ENCODE data around the gene VPS41. TPM values are rescaled to one million over a fixed set of nuclear protein-coding genes. Genes with fewer than 3 reads are reported as not detected.

The VPS41 gene
- total RNA-seq, 1 donor from 2014 or later = 72.1 TPM

DNA sequence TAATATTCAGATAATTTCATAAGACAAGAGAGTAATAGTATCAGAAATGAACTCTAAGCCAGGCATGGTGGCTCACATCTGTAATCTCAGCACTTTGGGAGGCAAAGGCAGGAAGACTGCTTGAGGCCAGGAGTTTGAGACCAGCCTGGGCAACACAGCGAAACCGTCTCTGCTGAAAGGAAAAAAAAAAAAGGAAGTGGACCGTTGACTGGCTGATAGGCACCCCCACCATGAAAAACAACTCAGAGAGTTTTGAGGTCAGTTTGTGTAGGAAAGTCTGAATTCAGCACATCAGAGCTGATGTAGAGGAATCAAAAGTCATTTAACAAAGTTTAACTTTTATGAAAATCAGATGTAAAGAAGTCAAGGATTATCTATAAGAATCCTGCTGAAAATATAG, 214.7 kb downstream of the VPS41 start:
- H3K36me3 Mint-ChIP-seq (ENCODE audit: low read depth) = peaks cover 3% of the 10 kb centered on the region
- H3K9me3 Mint-ChIP-seq = peaks cover 7% of the 10 kb centered on the region
- H3K4me3 Mint-ChIP-seq = no peak overlapping the region
- no peak overlapping the region for H3K27ac Mint-ChIP-seq (ENCODE audit: unreplicated experiment)
- DNase-seq (ENCODE audit: low read depth, low spot score) = no peak
- no peaks in the 10 kb centered on the region for H3K4me1 Mint-ChIP-seq
- TF ChIP-seq, protein P1, sequence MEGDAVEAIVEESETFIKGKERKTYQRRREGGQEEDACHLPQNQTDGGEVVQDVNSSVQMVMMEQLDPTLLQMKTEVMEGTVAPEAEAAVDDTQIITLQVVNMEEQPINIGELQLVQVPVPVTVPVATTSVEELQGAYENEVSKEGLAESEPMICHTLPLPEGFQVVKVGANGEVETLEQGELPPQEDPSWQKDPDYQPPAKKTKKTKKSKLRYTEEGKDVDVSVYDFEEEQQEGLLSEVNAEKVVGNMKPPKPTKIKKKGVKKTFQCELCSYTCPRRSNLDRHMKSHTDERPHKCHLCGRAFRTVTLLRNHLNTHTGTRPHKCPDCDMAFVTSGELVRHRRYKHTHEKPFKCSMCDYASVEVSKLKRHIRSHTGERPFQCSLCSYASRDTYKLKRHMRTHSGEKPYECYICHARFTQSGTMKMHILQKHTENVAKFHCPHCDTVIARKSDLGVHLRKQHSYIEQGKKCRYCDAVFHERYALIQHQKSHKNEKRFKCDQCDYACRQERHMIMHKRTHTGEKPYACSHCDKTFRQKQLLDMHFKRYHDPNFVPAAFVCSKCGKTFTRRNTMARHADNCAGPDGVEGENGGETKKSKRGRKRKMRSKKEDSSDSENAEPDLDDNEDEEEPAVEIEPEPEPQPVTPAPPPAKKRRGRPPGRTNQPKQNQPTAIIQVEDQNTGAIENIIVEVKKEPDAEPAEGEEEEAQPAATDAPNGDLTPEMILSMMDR (conservative IDR thresholded peaks at IDR 0.05) = no peak
- no peaks in the 10 kb centered on the region for H3K27me3 Mint-ChIP-seq (ENCODE audit: low read depth)

DNA sequence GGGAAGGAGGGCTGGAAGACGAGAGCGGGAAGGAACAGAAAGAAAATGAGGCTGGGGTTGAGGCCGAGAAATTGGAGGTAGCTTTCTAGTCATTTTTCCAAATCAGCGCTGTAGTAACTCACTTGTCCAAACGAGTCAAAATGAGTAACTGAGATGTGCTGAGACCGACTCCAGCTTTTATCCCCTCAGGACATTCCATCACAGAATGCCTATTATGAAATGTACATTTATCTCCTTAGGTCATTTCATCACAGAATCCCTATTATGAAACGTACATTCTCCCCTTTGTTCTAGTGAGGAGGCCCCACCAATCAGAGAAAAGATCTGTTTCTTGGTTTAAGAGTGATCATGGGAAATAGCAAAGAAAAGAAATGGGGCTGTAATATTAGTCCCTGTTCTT, 222.1 kb downstream of the VPS41 start:
- no peak overlapping the region for H3K4me3 Mint-ChIP-seq
- no peaks in the 10 kb centered on the region for H3K36me3 Mint-ChIP-seq (ENCODE audit: low read depth)
- H3K27ac Mint-ChIP-seq (ENCODE audit: unreplicated experiment) = no peak overlapping the region
- peaks cover 4% of the 10 kb centered on the region for H3K4me1 Mint-ChIP-seq
- no peak for DNase-seq (ENCODE audit: low read depth, low spot score)
- TF ChIP-seq, protein P1 (conservative IDR thresholded peaks at IDR 0.05) = no peak
- no peaks in the 10 kb centered on the region for H3K27me3 Mint-ChIP-seq (ENCODE audit: low read depth)
- no peaks in the 10 kb centered on the region for H3K9me3 Mint-ChIP-seq

DNA sequence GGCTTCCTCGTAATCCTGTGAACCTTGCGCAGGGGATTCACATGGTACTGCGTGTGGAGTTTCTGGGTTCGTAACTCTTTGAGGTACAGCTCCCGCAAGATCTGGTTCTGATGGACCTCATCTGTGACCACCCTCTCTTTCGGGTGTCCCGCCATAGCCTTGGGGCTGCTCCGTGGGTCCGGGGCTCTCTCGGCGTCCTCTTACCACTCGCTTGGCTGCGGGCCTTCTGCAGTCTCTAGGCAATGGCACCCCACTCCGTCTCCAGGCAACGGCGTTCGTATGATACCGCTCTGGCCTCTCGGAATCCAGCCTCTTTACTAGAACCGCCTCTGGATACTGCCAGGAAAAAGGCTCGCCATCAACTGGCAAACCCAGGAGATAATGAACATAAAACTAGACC, 223.1 kb downstream of the VPS41 start:
- DNase-seq (ENCODE audit: low read depth, low spot score) = no peak
- no peaks in the 10 kb centered on the region for H3K9me3 Mint-ChIP-seq
- TF ChIP-seq, protein P1 (conservative IDR thresholded peaks at IDR 0.05) = no peak
- H3K36me3 Mint-ChIP-seq (ENCODE audit: low read depth) = no peaks in the 10 kb centered on the region
- H3K4me3 Mint-ChIP-seq = no peak overlapping the region
- H3K4me1 Mint-ChIP-seq = peaks cover 4% of the 10 kb centered on the region
- no peak overlapping the region for H3K27ac Mint-ChIP-seq (ENCODE audit: unreplicated experiment)
- no peaks in the 10 kb centered on the region for H3K27me3 Mint-ChIP-seq (ENCODE audit: low read depth)

- DNase-seq (ENCODE audit: low read depth, low spot score) = no peak
- no peaks in the 10 kb centered on the region for H3K36me3 Mint-ChIP-seq (ENCODE audit: low read depth)
- peaks cover 4% of the 10 kb centered on the region for H3K4me1 Mint-ChIP-seq
- no peak overlapping the region for H3K27ac Mint-ChIP-seq (ENCODE audit: unreplicated experiment)
- H3K9me3 Mint-ChIP-seq = no peaks in the 10 kb centered on the region
- no peak overlapping the region for H3K4me3 Mint-ChIP-seq
- TF ChIP-seq, protein P1 (conservative IDR thresholded peaks at IDR 0.05) = no peak
- H3K27me3 Mint-ChIP-seq (ENCODE audit: low read depth) = no peaks in the 10 kb centered on the region
Observed at GRCh38 chr7:38682606-38683005, 226.4 kb downstream of the VPS41 start.

GRCh38 chr7:38681882-38682281, 227.1 kb downstream of the VPS41 start:
- Mint-ChIP-seq H3K4me3 (no peak overlapping the region), H3K36me3 (ENCODE audit: low read depth) (no peaks in the 10 kb centered on the region), H3K9me3 (no peaks in the 10 kb centered on the region), H3K27ac (ENCODE audit: unreplicated experiment) (no peak overlapping the region), H3K4me1 (peaks cover 4% of the 10 kb centered on the region), H3K27me3 (ENCODE audit: low read depth) (no peaks in the 10 kb centered on the region)
- TF ChIP-seq, protein P1 (conservative IDR thresholded peaks at IDR 0.05) = no peak
- no peak for DNase-seq (ENCODE audit: low read depth, low spot score)

GRCh38 chr7:38679419-38679818, 229.6 kb downstream of the VPS41 start:
- no peak overlapping the region for H3K27ac Mint-ChIP-seq (ENCODE audit: unreplicated experiment)
- no peaks in the 10 kb centered on the region for H3K27me3 Mint-ChIP-seq (ENCODE audit: low read depth)
- DNase-seq (ENCODE audit: low read depth, low spot score) = no peak
- no peaks in the 10 kb centered on the region for H3K36me3 Mint-ChIP-seq (ENCODE audit: low read depth)
- peaks cover 4% of the 10 kb centered on the region for H3K4me1 Mint-ChIP-seq
- TF ChIP-seq, protein P1 (conservative IDR thresholded peaks at IDR 0.05) = no peak
- H3K9me3 Mint-ChIP-seq = no peaks in the 10 kb centered on the region
- no peak overlapping the region for H3K4me3 Mint-ChIP-seq
